IMR-90 (cell line): Measurements from ENCODE around the gene TTLL8. TPM values are rescaled to one million over a fixed set of nuclear protein-coding genes. Genes with fewer than 3 reads are reported as not detected.
A peak's percentile ranks its signal among the peaks of the same experiment; 100 is the strongest.

Experiments used
- ATAC-seq: fragments of 200-7000 bp; cut with Tn5 transposase; 2 replicates; pipeline ENCODE4 v1.9.1; 2020; ENCODE audit warnings: low read depth, mild to moderate bottlenecking, moderate library complexity
- BruUV-seq: library from RNA; stranded (reverse); fragments of 400-500 nt; replicated peaks from 2 replicates; lab custom pipeline; 2021; lab: Mats Ljungman, UMichigan
- CTCF ChIA-PET: fragments of 300-600 bp; formaldehyde crosslinking; extraction: SDS; loops from one replicate; lab custom pipeline; 2021; ENCODE audit warnings: antibody characterized with exemption; lab: Yijun Ruan, JAX
- POLR2A ChIA-PET: fragments of 300-600 bp; sonication (Branson Sonifier 250); formaldehyde crosslinking; loops from one replicate; lab custom pipeline; 2022; ENCODE audit warnings: antibody characterized with exemption; ENCODE audit not compliant: unreplicated experiment; lab: Charles Lee
- DNase-seq: peaks from one replicate; pipeline ENCODE4 v3.0.0; 2013
- H2AFZ ChIP-seq: replicated peaks from 2 replicates; pipeline ENCODE3; 2013; ENCODE audit warnings: low read length, mild to moderate bottlenecking; ENCODE audit not compliant: poor library complexity
- H2AK5ac ChIP-seq: 2 replicates; pipeline ENCODE4 v1.6.1; 2013; ENCODE audit warnings: low read depth, low read length, inconsistent platforms
- H2AK9ac ChIP-seq: replicated peaks from 2 replicates; pipeline ENCODE3; 2013; ENCODE audit warnings: mild to moderate bottlenecking, low read depth, low read length, moderate library complexity; ENCODE audit not compliant: poor library complexity
- H2BK120ac ChIP-seq: 2 replicates; pipeline ENCODE4 v1.6.1; 2013; ENCODE audit warnings: low read depth, low read length, inconsistent platforms
- H2BK15ac ChIP-seq: 3 replicates; pipeline ENCODE4 v1.6.1; 2013; ENCODE audit warnings: low read depth, low read length, inconsistent platforms
- H2BK20ac ChIP-seq: 2 replicates; pipeline ENCODE4 v1.6.1; 2013; ENCODE audit warnings: low read depth, mild to moderate bottlenecking, inconsistent platforms, low read length, moderate library complexity
- H2BK5ac ChIP-seq: 2 replicates; pipeline ENCODE4 v1.6.1; 2013; ENCODE audit warnings: mild to moderate bottlenecking, low read depth, low read length, inconsistent platforms; ENCODE audit not compliant: poor library complexity, severe bottlenecking
- H3K14ac ChIP-seq: replicated peaks from 2 replicates; pipeline ENCODE4 v1.6.1; 2013; ENCODE audit warnings: low read depth, low read length, inconsistent platforms
- H3K18ac ChIP-seq: 2 replicates; pipeline ENCODE4 v1.6.1; 2013; ENCODE audit warnings: low read depth, low read length, control low read depth
- H3K23ac ChIP-seq: 2 replicates; pipeline ENCODE4 v1.6.1; 2013; ENCODE audit warnings: low read depth, low read length, inconsistent platforms
- H3K27ac ChIP-seq: 2 replicates; pipeline ENCODE4 v1.5.1; 2013; ENCODE audit warnings: mild to moderate bottlenecking, control low read depth, low read length; ENCODE audit not compliant: insufficient read depth
- H3K27me3 ChIP-seq: 2 replicates; pipeline ENCODE4 v1.6.1; 2013; ENCODE audit warnings: low read length; ENCODE audit not compliant: control insufficient read depth, insufficient read depth
- H3K36me3 ChIP-seq: 2 replicates; pipeline ENCODE4 v1.6.1; 2013; ENCODE audit warnings: low read length, mixed read lengths; ENCODE audit not compliant: control insufficient read depth, insufficient read depth
- H3K4ac ChIP-seq: 2 replicates; pipeline ENCODE4 v1.6.1; 2013; ENCODE audit warnings: low read depth, low read length, inconsistent platforms
- H3K4me1 ChIP-seq: 2 replicates; pipeline ENCODE4 v1.6.1; 2013; ENCODE audit warnings: low read length, mixed read lengths; ENCODE audit not compliant: control insufficient read depth, insufficient read depth
- H3K4me2 ChIP-seq: 2 replicates; pipeline ENCODE4 v1.6.1; 2013; ENCODE audit warnings: low read depth, mild to moderate bottlenecking, control low read depth, low read length, moderate library complexity
- H3K4me3 ChIP-seq: 2 replicates; pipeline ENCODE4 v1.5.1; 2013; ENCODE audit warnings: low read depth, mild to moderate bottlenecking, control low read depth, low read length, moderate library complexity; ENCODE audit not compliant: insufficient read depth
- H3K56ac ChIP-seq: 2 replicates; pipeline ENCODE4 v1.6.1; 2013; ENCODE audit warnings: low read length, inconsistent platforms; ENCODE audit not compliant: insufficient read depth; ENCODE audit errors: extremely low read depth
- H3K79me1 ChIP-seq, 2 experiments: 2 replicates each; pipeline ENCODE4 v1.6.1; 2013; ENCODE audit warnings: low read length in 2 of 2, inconsistent platforms in 1 of 2, low read depth in 1 of 2
- H3K9ac ChIP-seq: 2 replicates; pipeline ENCODE4 v1.6.1; 2013; ENCODE audit warnings: low read depth, low read length, control low read depth
- H3K9me1 ChIP-seq: 2 replicates; pipeline ENCODE4 v1.6.1; 2013; ENCODE audit warnings: low read length, inconsistent platforms; ENCODE audit not compliant: insufficient read depth
- H3K9me3 ChIP-seq: 2 replicates; pipeline ENCODE4 v1.6.1; 2013; ENCODE audit warnings: low read length; ENCODE audit not compliant: control insufficient read depth, insufficient read depth
- H4K20me1 ChIP-seq: 2 replicates; pipeline ENCODE4 v1.6.1; 2013; ENCODE audit warnings: low read length, inconsistent platforms; ENCODE audit not compliant: insufficient read depth
- H4K5ac ChIP-seq: 2 replicates; pipeline ENCODE4 v1.6.1; 2013; ENCODE audit warnings: mild to moderate bottlenecking, low read depth, low read length, control low read depth
- H4K8ac ChIP-seq, 2 experiments: 2 replicates each; pipeline ENCODE4 v1.6.1; 2013; ENCODE audit warnings: low read depth in 2 of 2, low read length in 2 of 2, control low read depth in 1 of 2, inconsistent platforms in 1 of 2
- H4K91ac ChIP-seq: 2 replicates; pipeline ENCODE4 v1.6.1; 2013; ENCODE audit warnings: low read depth, low read length, inconsistent platforms; ENCODE audit not compliant: insufficient read depth
- BHLHE40 ChIP-seq: fragments of 150-350 bp; IDR thresholded peaks from 2 replicates; pipeline ENCODE4 v1.6.1; 2016; ENCODE audit warnings: mild to moderate bottlenecking, low read depth, low read length
- CEBPB ChIP-seq: IDR thresholded peaks from 2 replicates; pipeline ENCODE4 v1.6.1; 2012; ENCODE audit warnings: low read depth, low read length, improper control_type of control experiment
- CHD1 ChIP-seq: IDR thresholded peaks from 2 replicates; pipeline ENCODE4 v1.6.1; 2012; ENCODE audit warnings: low read depth, low read length, improper control_type of control experiment
- CTCF ChIP-seq: conservative IDR thresholded peaks from 2 replicates; pipeline ENCODE4 v1.5.1; 2012; ENCODE audit warnings: mild to moderate bottlenecking, low read depth, low read length, improper control_type of control experiment
- ELK1 ChIP-seq: fragments of 150-350 bp; IDR thresholded peaks from 2 replicates; pipeline ENCODE4 v1.6.1; 2016; ENCODE audit warnings: low read depth, mild to moderate bottlenecking, low read length, moderate library complexity, borderline replicate concordance
- FOS ChIP-seq: fragments of 150-350 bp; IDR thresholded peaks from 2 replicates; pipeline ENCODE4 v1.6.1; 2016; ENCODE audit warnings: low read depth, low read length
- MAFK ChIP-seq: IDR thresholded peaks from 2 replicates; pipeline ENCODE4 v1.6.1; 2012; ENCODE audit warnings: low read depth, low read length, improper control_type of control experiment
- MAZ ChIP-seq: IDR thresholded peaks from 2 replicates; pipeline ENCODE4 v1.6.1; 2012; ENCODE audit warnings: low read depth, mild to moderate bottlenecking, low read length, improper control_type of control experiment, moderate library complexity, borderline replicate concordance
- MXI1 ChIP-seq: IDR thresholded peaks from 2 replicates; pipeline ENCODE4 v1.6.1; 2012; ENCODE audit warnings: low read depth, mild to moderate bottlenecking, low read length, moderate library complexity, borderline replicate concordance
- NFE2L2 ChIP-seq: fragments of 150-350 bp; IDR thresholded peaks from 2 replicates; pipeline ENCODE4 v1.6.1; 2016; ENCODE audit warnings: low read depth, mild to moderate bottlenecking, low read length
- POLR2A ChIP-seq: IDR thresholded peaks from 2 replicates; pipeline ENCODE4 v1.6.1; 2012; ENCODE audit warnings: mild to moderate bottlenecking, low read depth, low read length
- RAD21 ChIP-seq: IDR thresholded peaks from 2 replicates; pipeline ENCODE4 v1.6.1; 2012; ENCODE audit warnings: low read length, improper control_type of control experiment
- RCOR1 ChIP-seq: IDR thresholded peaks from 2 replicates; pipeline ENCODE4 v1.6.1; 2012; ENCODE audit warnings: mild to moderate bottlenecking, low read length, improper control_type of control experiment; ENCODE audit not compliant: insufficient replicate concordance
- RFX5 ChIP-seq: IDR thresholded peaks from 2 replicates; pipeline ENCODE4 v1.8.0; 2012; ENCODE audit warnings: low read depth, mild to moderate bottlenecking, low read length, moderate library complexity
- SMC3 ChIP-seq: fragments of 150-350 bp; IDR thresholded peaks from 2 replicates; pipeline ENCODE4 v1.6.1; 2016; ENCODE audit warnings: low read depth, mild to moderate bottlenecking, antibody characterized with exemption, low read length, moderate library complexity
- WGBS, 2 experiments: methylation state at CpG; one replicate each; pipeline versions ENCODE4 v1.1.5 to v1.1.7; 2013; ENCODE audit warnings: missing lambda C conversion rate in 2 of 2; ENCODE audit not compliant: insufficient read length in 1 of 2; ENCODE audit errors: extremely low coverage in 2 of 2; 5-methylcytosine and 5-hydroxymethylcytosine counted together
- dilution Hi-C: fragments of 300-500 bp; cut with HindIII; formaldehyde crosslinking; loops from one replicate; pipeline ENCODE4 v1.14.3; 2018; ENCODE audit warnings: low sequenced_read_pairs; ENCODE audit not compliant: unreplicated experiment
- in situ Hi-C: fragments of 300-500 bp; cut with MboI; formaldehyde crosslinking; loops from 3 replicates; pipeline ENCODE4 v1.14.3; 2019; ENCODE audit warnings: low sequenced_read_pairs, inconsistent platforms, mixed read lengths
- intact Hi-C: fragments of 100-400 bp; cut with micrococcal nuclease; formaldehyde crosslinking; loops from 2 replicates; pipeline ENCODE4 v1.10.0; 2022
- polyA plus RNA-seq, 3 experiments: library from polyadenylated mRNA; depleted of rRNA; stranded (reverse); fragments of >200 nt; gene quantifications; 2 replicates each; pipeline ENCODE4 v1.2.3, GENCODE V29; 2012; ENCODE audit warnings: low replicate concordance in 1 of 3
- total RNA-seq: library from RNA; depleted of rRNA; stranded (reverse); fragments of >200 nt; gene quantifications from 2 replicates; pipeline ENCODE4 v1.2.3, GENCODE V29; 2012

Gene TTLL8
- total and polyA plus RNA-seq, 2 of the 4 experiments (the other 2 are of a cell fraction) = not detected

GRCh38 chr22:49972163-49973017, 85.7 kb downstream of the TTLL8 start:
- Histone ChIP-seq H3K4me1 (peaks cover 15% of the 10 kb centered on the region), H3K27me3 (no peaks in the 10 kb centered on the region), H3K27ac (no peak overlapping the region), H2AK9ac (peak overlapping the region; percentile 96), H4K20me1 (0 out of 2 replicates have a peak, but pooled peaks cover 4% of the 10 kb centered on the region), H2BK120ac (no peak overlapping the region), H2BK5ac (peak overlapping the region; percentile 63), H3K56ac (no peak overlapping the region), H3K9me1 (peaks cover 23% of the 10 kb centered on the region), H3K4me2 (no peak overlapping the region; the same call in 1 of the 2 replicates), H2AFZ (peak overlapping the region; percentile 95), H2BK15ac (peak overlapping the region; percentile 94; the same call in 1 of the 3 replicates), H3K79me1 (peaks cover 12 to 21% of the 10 kb centered on the region in 2 experiments; a peak in 3 of 4 replicates), H3K4me3 (no peak overlapping the region; the same call in 1 of the 2 replicates), H3K23ac (peak overlapping the region; percentile 70), H2BK20ac (0 out of 2 replicates have a peak overlapping the region, but pooled peaks have one; percentile 27), H4K8ac (peak overlapping the region in 1 of 2 experiments; percentile 15; a peak in 2 of 4 replicates), H3K14ac (peak overlapping the region; percentile 44; the same call in 1 of the 2 replicates), H3K9ac (no peak overlapping the region), H3K4ac (peak overlapping the region; percentile 89; the same call in 1 of the 2 replicates), H4K91ac (no peak overlapping the region), H4K5ac (no peak overlapping the region), H2AK5ac (peak overlapping the region; percentile 97; the same call in 1 of the 2 replicates), H3K18ac (no peak overlapping the region; the same call in 1 of the 2 replicates), H3K36me3 (no peaks in the 10 kb centered on the region), H3K9me3 (no peaks in the 10 kb centered on the region)
- ChIA-PET CTCF (no interaction called here), POLR2A (no interaction called here)
- WGBS, 2 experiments = 42 to 100% methylated on average over 1 to 18 of the region's 45 CpGs
- no TSS peak for BruUV-seq
- in situ Hi-C loops (no loop called here), dilution Hi-C loops (no loop called here), intact Hi-C loops (loop anchor here (10.0 kb wide), 1 partner anchor 232 kb away; the partner anchor contains the start of gene SELENOO)
- ATAC-seq (no peak), DNase-seq (no peak)
- no peak for TF ChIP-seq RFX5
- no peak for TF ChIP-seq MAFK
- TF ChIP-seq CTCF = no peak
- no peak for TF ChIP-seq CEBPB
- TF ChIP-seq CHD1 = no peak
- TF ChIP-seq NFE2L2 = no peak
- no peak for TF ChIP-seq RAD21
- no peak for TF ChIP-seq MXI1
- no peak for TF ChIP-seq POLR2A
- no peak for TF ChIP-seq MAZ
- no peak for TF ChIP-seq SMC3
- no peak for TF ChIP-seq ELK1
- no peak for TF ChIP-seq BHLHE40
- TF ChIP-seq RCOR1 = no peak
- no peak for TF ChIP-seq FOS
